HG03442 (cell line): ENCODE results near the gene HPS1.

Experiments used
- ATAC-seq: cut with Tn5 transposase; IDR thresholded peaks from one replicate; pipeline ENCODE4 v1.9.1; 2021; ENCODE audit warnings: mild to moderate bottlenecking, moderate library complexity; ENCODE audit not compliant: unreplicated experiment

Gene HPS1

GRCh38 chr10:98370831-98371820, 75.6 kb downstream of the HPS1 start:
- ATAC-seq, result no peak

GRCh38 chr10:98369801-98370200, 76.9 kb downstream of the HPS1 start:
- no peak for ATAC-seq

GRCh38 chr10:98368644-98369043, 78.1 kb downstream of the HPS1 start:
- no peak for ATAC-seq

- ATAC-seq, result no peak
Observed at GRCh38 chr10:98367604-98368451, 78.9 kb downstream of the HPS1 start.
